Activated B cell treated with CpG ODN at 0.5 μM for 24 hours (primary cell): ENCODE measurements around the gene CAMTA2. TPM values are rescaled to one million over a fixed set of nuclear protein-coding genes. Genes with fewer than 3 reads are reported as not detected.

Experiments used
- ATAC-seq: fragments of 200-7000 bp; cut with Tn5 transposase; one replicate; pipeline ENCODE4 v1.10.0; 2021; ENCODE audit warnings: low read depth, mild to moderate bottlenecking, moderate library complexity
- CTCF ChIA-PET: fragments of 350-600 bp; sonication (Branson Sonifier 250); formaldehyde crosslinking; loops from one replicate; lab custom pipeline; 2021; ENCODE audit warnings: antibody characterized with exemption; lab: Charles Lee
- POLR2A ChIA-PET: fragments of 350-600 bp; sonication (Branson Sonifier 250); formaldehyde crosslinking; loops from one replicate; lab custom pipeline; 2021; ENCODE audit warnings: antibody characterized with exemption; lab: Charles Lee
- DNase-seq: peaks from one replicate; pipeline ENCODE4 v3.0.0; 2022
- H3K27ac Mint-ChIP-seq: one replicate; pipeline ENCODE4 v1.8.0; 2020; ENCODE audit warnings: mixed read lengths
- H3K27me3 Mint-ChIP-seq: one replicate; pipeline ENCODE4 v1.8.0; 2021; ENCODE audit warnings: mixed read lengths
- H3K36me3 Mint-ChIP-seq: one replicate; pipeline ENCODE4 v1.8.0; 2021; ENCODE audit warnings: low read depth, mixed read lengths
- H3K4me1 Mint-ChIP-seq: one replicate; pipeline ENCODE4 v1.8.0; 2021; ENCODE audit warnings: mixed read lengths
- H3K4me3 Mint-ChIP-seq: one replicate; pipeline ENCODE4 v1.8.0; 2020; ENCODE audit warnings: mild to moderate bottlenecking, mixed read lengths
- H3K9me3 Mint-ChIP-seq: one replicate; pipeline ENCODE4 v1.8.0; 2020; ENCODE audit warnings: mixed read lengths
- intact Hi-C: fragments of 100-400 bp; cut with micrococcal nuclease; formaldehyde crosslinking; loops from one replicate; pipeline ENCODE4 v1.15.1; 2024
- total RNA-seq: library from RNA; stranded (reverse); gene quantifications from 2 replicates; pipeline ENCODE4 v1.2.3, GENCODE V29; 2022
- TF ChIP-seq, protein P1 (sequence below): fragments of 200-600 bp; IDR thresholded peaks from one replicate; pipeline ENCODE4 v1.8.0; 2022; ENCODE audit warnings: antibody characterized with exemption, mild to moderate bottlenecking

Gene CAMTA2
- total RNA-seq, 1 donor from 2014 or later: 57.9 TPM

DNA sequence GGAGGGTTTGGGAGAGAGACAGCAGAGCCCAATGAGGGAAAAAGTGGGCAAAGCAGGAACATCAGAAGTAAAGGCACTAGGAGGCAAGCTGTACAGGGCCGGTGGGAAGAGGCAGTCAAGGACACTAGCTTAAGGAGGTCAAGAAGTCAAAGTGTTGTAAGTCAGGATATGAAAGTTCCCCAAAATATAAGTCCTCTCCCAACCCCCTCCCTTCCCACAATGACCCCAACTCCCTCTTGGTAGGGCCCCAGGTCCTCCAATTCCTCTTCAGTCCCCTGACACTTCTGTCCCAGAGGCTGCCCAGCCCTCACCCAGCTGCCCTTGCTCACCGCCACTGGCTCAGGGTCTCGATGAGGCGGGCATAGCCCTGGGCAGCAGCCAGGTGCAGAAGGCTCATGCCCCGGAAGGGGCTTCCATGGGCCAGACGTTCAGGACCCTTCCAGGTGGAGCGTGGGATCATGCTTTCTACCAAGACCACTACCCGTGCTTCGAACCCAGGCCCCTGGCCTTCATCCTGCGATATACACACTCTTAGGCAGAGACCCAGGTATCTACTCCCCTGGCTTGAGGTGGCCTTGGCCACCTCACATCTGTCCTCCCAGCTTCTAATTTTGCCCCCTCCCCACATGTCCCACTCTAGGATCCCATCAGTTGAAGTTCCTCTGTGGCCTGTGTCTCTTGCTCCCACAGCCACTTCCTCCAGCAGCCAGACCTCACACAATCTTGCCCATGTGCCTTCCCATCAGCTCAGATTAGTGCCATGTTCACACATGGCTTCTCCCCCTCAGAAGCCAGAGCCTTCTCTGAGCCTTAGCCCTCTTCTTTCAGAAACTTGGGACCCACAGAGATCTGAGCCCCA is 14.0 kb downstream of the CAMTA2 start:
- Mint-ChIP-seq H3K27ac (no peak overlapping the region), H3K9me3 (no peaks in the 10 kb centered on the region), H3K36me3 (peaks cover 72% of the 10 kb centered on the region), H3K4me3 (no peak overlapping the region), H3K27me3 (no peaks in the 10 kb centered on the region), H3K4me1 (peaks cover 5% of the 10 kb centered on the region)
- CTCF ChIA-PET: no interaction called here
- TF ChIP-seq, protein P1, sequence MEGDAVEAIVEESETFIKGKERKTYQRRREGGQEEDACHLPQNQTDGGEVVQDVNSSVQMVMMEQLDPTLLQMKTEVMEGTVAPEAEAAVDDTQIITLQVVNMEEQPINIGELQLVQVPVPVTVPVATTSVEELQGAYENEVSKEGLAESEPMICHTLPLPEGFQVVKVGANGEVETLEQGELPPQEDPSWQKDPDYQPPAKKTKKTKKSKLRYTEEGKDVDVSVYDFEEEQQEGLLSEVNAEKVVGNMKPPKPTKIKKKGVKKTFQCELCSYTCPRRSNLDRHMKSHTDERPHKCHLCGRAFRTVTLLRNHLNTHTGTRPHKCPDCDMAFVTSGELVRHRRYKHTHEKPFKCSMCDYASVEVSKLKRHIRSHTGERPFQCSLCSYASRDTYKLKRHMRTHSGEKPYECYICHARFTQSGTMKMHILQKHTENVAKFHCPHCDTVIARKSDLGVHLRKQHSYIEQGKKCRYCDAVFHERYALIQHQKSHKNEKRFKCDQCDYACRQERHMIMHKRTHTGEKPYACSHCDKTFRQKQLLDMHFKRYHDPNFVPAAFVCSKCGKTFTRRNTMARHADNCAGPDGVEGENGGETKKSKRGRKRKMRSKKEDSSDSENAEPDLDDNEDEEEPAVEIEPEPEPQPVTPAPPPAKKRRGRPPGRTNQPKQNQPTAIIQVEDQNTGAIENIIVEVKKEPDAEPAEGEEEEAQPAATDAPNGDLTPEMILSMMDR: no peak
- ATAC-seq (no peak), DNase-seq (no peak)
- intact Hi-C loops: no loop called here
- POLR2A ChIA-PET: interaction anchor here (0.5 kb wide), 1 partner anchor 44 kb away, joined by 3 read pairs; no protein-coding TSS in a partner anchor

DNA sequence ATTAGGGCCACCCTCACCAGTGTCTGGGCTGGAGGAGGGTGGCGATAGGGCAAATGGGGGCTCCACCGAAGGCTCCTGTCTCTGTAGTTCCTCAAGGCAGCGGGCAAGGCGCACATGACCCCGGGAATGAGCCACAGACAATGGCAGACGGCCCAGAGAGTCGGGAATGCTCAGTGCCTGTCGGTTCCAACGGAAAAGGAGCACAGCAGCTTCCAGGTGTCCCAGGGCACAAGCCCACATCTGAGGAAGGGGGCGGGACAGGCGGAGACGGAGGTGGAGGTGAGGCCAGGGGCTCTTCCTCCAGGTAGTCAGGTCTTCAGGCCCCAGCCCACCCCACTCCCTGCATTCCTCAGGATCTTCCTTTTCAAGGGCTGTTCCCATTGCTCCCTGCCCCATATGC is 14.7 kb downstream of the CAMTA2 start:
- no peak overlapping the region for H3K4me3 Mint-ChIP-seq
- H3K4me1 Mint-ChIP-seq: peaks cover 1% of the 10 kb centered on the region
- no peaks in the 10 kb centered on the region for H3K9me3 Mint-ChIP-seq
- H3K27ac Mint-ChIP-seq: no peak overlapping the region
- DNase-seq (no peak), ATAC-seq (no peak)
- no peaks in the 10 kb centered on the region for H3K27me3 Mint-ChIP-seq
- intact Hi-C loops: no loop called here
- TF ChIP-seq, protein P1: no peak
- ChIA-PET POLR2A (interaction anchor here (0.5 kb wide), 1 partner anchor 312 kb away, joined by 4 read pairs; no protein-coding TSS in a partner anchor), CTCF (no interaction called here)
- H3K36me3 Mint-ChIP-seq: peaks cover 69% of the 10 kb centered on the region

DNA sequence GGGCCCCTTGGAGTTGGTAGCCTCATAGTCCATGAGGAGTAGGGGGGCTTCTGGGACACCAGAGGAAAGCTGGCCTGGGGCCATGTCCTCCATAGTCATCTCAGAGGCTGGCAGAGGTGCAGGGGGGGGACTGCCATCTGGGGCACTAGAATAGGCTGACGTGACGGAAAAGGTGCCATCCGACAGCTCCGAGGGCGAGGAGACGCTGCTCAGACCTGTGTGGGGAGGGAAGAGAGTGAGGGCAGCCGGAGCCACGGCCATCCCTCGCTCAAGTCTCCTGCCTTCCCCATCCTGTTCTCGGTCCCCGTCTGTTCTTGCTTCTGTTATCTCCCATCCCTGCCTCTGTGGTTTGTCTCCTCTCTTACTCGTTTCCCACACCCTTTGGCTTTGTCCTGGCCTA is 15.2 kb downstream of the CAMTA2 start:
- Mint-ChIP-seq H3K27me3 (no peaks in the 10 kb centered on the region), H3K36me3 (peaks cover 65% of the 10 kb centered on the region)
- POLR2A ChIA-PET: interaction anchor here (0.5 to 11.6 kb wide), 3 partner anchors 15 to 312 kb away, joined by 4 to 391 read pairs (median 4); partner anchors contain the start of genes CAMTA2, ENO3 and PFN1

DNA sequence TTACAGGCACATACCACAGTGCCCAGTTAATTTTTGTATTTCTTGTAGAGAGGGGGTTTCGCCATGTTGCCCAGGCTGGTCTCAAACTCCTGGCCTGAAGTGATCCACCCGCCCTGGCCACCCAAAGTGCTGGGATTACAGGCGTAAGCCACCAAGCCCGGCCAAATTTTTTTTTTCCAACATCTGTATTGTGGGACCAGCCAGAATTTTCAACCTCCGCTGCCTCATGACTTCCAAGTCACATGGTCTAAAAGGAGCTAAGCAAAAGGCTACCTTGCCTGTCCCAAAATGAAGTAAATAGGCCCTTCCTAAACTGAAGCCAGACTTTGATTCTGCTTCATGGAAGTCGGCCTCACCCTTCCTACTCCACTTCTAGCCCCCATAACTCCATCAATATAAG is 15.6 kb downstream of the CAMTA2 start:
- intact Hi-C loops: no loop called here
- ChIA-PET POLR2A (interaction anchor here (0.5 to 11.6 kb wide), 3 partner anchors 16 to 49 kb away, joined by 4 to 391 read pairs (median 4); partner anchors contain the start of genes CAMTA2, ENO3 and PFN1), CTCF (interaction anchor here (1.6 kb wide), 1 partner anchor 9 kb away, joined by 6 read pairs; no protein-coding TSS in a partner anchor)
- Mint-ChIP-seq H3K27ac (no peak overlapping the region), H3K9me3 (no peaks in the 10 kb centered on the region), H3K36me3 (peaks cover 60% of the 10 kb centered on the region), H3K4me1 (peaks cover 1% of the 10 kb centered on the region), H3K27me3 (no peaks in the 10 kb centered on the region), H3K4me3 (no peak overlapping the region)
- ATAC-seq: no peak
- TF ChIP-seq, protein P1: no peak
- DNase-seq: no peak

More for the DNA sequence above, 15.2 kb downstream of the CAMTA2 start:
- ATAC-seq (no peak), DNase-seq (no peak)
- CTCF ChIA-PET: no interaction called here
- H3K4me3 Mint-ChIP-seq: no peak overlapping the region
- peaks cover 1% of the 10 kb centered on the region for H3K4me1 Mint-ChIP-seq
- intact Hi-C loops: no loop called here
- TF ChIP-seq, protein P1: no peak
- no peaks in the 10 kb centered on the region for H3K9me3 Mint-ChIP-seq
- H3K27ac Mint-ChIP-seq: no peak overlapping the region

DNA sequence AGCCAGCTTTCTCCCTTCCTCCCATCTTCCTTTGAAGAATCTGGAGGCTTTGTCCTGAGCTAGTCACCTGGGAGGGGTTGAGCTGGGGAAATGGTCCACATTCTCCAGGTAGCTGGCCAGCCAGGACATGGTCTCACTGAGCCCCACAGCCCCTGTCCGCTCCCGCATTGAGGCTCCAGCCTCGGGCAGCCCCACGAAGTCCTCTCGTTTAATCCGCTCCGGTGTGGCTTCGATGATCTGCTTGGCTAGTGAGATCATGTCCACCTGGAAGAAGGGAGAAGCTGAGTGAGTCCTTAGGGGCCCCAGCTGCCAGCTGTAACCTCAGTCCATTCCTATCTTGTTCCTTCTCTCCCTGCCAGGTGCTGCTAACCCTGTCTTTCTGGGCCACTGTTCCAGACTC is 17.2 kb downstream of the CAMTA2 start:
- peaks cover 14% of the 10 kb centered on the region for H3K4me1 Mint-ChIP-seq
- DNase-seq (no peak), ATAC-seq (no peak)
- intact Hi-C loops: no loop called here
- no peaks in the 10 kb centered on the region for H3K9me3 Mint-ChIP-seq
- ChIA-PET POLR2A (interaction anchor here (1.4 to 11.6 kb wide), 3 partner anchors 9 to 30 kb away, joined by 3 to 391 read pairs (median 83); partner anchors contain the start of genes ENO3, PFN1, RNF167 and SLC25A11), CTCF (interaction anchor here (0.7 to 1.6 kb wide), 3 partner anchors 11 to 92 kb away, joined by 3 to 6 read pairs (median 4); no protein-coding TSS in a partner anchor)
- no peak overlapping the region for H3K4me3 Mint-ChIP-seq
- no peaks in the 10 kb centered on the region for H3K27me3 Mint-ChIP-seq
- peaks cover 60% of the 10 kb centered on the region for H3K36me3 Mint-ChIP-seq
- H3K27ac Mint-ChIP-seq: no peak overlapping the region
- TF ChIP-seq, protein P1: no peak
